Astrocyte of the hippocampus (primary cell): ENCODE measurements around the gene FST.

Experiments used
- DNase-seq: peaks from one replicate; pipeline ENCODE4 v3.0.0; 2011; ENCODE audit warnings: low read depth, low spot score

The FST gene

GRCh38 chr5:53480416-53481158 lies at the start of gene FST:
Gene FST (plus strand): TSS chr5:53480629. CDS start chr5:53480792, 163 bp downstream.
- peak; percentile 73 for DNase-seq

GRCh38 chr5:53431665-53432064 lies 48.8 kb upstream of the FST start:
- DNase-seq = no peak

GRCh38 chr5:53433026-53433425 lies 47.4 kb upstream of the FST start:
- DNase-seq = no peak

- no peak for DNase-seq
Measured at GRCh38 chr5:53434541-53434940, 45.9 kb upstream of the FST start.

- DNase-seq = no peak
Measured at GRCh38 chr5:53436480-53437191, 43.8 kb upstream of the FST start.

GRCh38 chr5:53438079-53438478 lies 42.4 kb upstream of the FST start:
- DNase-seq = no peak

- DNase-seq = no peak
Measured at GRCh38 chr5:53438486-53439472, 41.6 kb upstream of the FST start.

GRCh38 chr5:53442961-53443360 lies 37.5 kb upstream of the FST start:
- no peak for DNase-seq

- no peak for DNase-seq
Measured at GRCh38 chr5:53445569-53445968, 34.9 kb upstream of the FST start.

- DNase-seq = no peak
Measured at GRCh38 chr5:53446908-53447307, 33.5 kb upstream of the FST start.

GRCh38 chr5:53448851-53449250 lies 31.6 kb upstream of the FST start:
- DNase-seq = no peak

GRCh38 chr5:53453898-53454718 lies 26.3 kb upstream of the FST start:
- DNase-seq = no peak

- no peak for DNase-seq
Measured at GRCh38 chr5:53454719-53455000, 25.8 kb upstream of the FST start.

GRCh38 chr5:53456366-53456765 lies 24.1 kb upstream of the FST start:
- no peak for DNase-seq

GRCh38 chr5:53463909-53464621 lies 16.4 kb upstream of the FST start:
- DNase-seq = peak; percentile 9

- no peak for DNase-seq
Measured at GRCh38 chr5:53464722-53465121, 15.7 kb upstream of the FST start.

- DNase-seq = peak; percentile 58
Measured at GRCh38 chr5:53469946-53470687, 10.3 kb upstream of the FST start.

- DNase-seq = no peak
Measured at GRCh38 chr5:53472279-53472678, 8.2 kb upstream of the FST start.

GRCh38 chr5:53472720-53473510 lies 7.5 kb upstream of the FST start:
- no peak for DNase-seq
